ENCODE measurements around the gene TICAM1. TPM values are rescaled to one million over a fixed set of nuclear protein-coding genes. Genes with fewer than 3 reads are reported as not detected.
A peak's percentile ranks its signal among the peaks of the same experiment; 100 is the strongest.

The TICAM1 gene
- total and polyA plus RNA-seq, 2 of the 8 experiments (the other 6 are each of a cell fraction or from before 2014, with no cell fraction given), result 0.41 to 0.65 TPM

DNA sequence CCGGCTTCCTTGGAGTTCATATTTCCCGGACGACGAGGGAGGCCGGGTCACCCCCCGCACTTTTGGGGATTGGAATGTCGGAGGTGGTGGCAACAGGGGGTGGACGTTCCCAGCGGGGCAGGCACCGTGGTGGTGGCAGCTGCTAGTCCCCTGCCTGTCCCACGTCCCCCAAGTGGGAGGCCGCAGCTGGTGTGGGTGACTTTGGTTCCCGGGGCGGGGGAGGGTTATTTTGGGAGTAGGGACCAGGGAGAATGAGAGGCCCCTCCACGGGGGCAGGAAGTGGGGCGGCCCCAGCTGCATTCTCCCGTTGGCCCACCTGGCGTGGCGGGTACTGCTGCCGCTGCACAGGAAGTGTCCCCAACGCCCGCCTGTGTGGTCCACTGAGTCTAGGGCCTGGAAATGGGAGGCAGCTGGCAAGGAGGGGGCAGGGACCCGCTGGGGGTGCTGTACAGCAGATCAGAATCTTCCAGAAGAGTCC is 47.0 kb upstream of the TICAM1 start:
- H3K9me3 ChIP-seq (ENCODE audit: insufficient read depth in 2 of 2, low read depth in 1 of 2, low read length in 1 of 2), result no peaks in the 10 kb centered on the region
- peak overlapping the region; percentile 87; the same call in 1 of the 2 replicates for H2BK5ac ChIP-seq (ENCODE audit: low read depth, low read length)
- no peaks in the 10 kb centered on the region for H3K36me3 ChIP-seq (ENCODE audit: control insufficient read depth in 2 of 4, insufficient read depth in 4 of 4, low read length in 3 of 4)
- ChIA-PET CTCF (ENCODE audit: partially characterized antibody) (interaction anchor here (1.3 to 1.8 kb wide), 3 partner anchors 24 to 33 kb away, joined by 3 to 8 read pairs (median 4); partner anchors contain the start of gene ARRDC5), POLR2A (ENCODE audit: partially characterized antibody) (interaction anchor here (0.5 to 1.4 kb wide), 5 partner anchors 16 to 97 kb away, joined by 3 to 4 read pairs (median 3); partner anchors contain the start of gene KDM4B)
- no peak overlapping the region for H2BK20ac ChIP-seq (ENCODE audit: low read length)
- H3K4ac ChIP-seq (replicated peaks; ENCODE audit: insufficient read length, low read depth, low read length), result peak overlapping the region; percentile 13
- peak in 1 of 2 experiments; percentile 60 for DNase-seq (ENCODE audit: low read depth in 1 of 2, low spot score in 2 of 2)
- H3K14ac ChIP-seq (ENCODE audit: insufficient read length), result no peak overlapping the region
- H3K4me2 ChIP-seq (ENCODE audit: insufficient read depth in 1 of 2, low read depth in 2 of 2, low read length in 2 of 2), result peak overlapping the region in 1 of 2 experiments; percentile 12; a peak in 1 of 4 replicates
- H3K79me2 ChIP-seq (ENCODE audit: control insufficient read depth in 1 of 2, insufficient read depth in 2 of 2, low read length in 2 of 2), result no peaks in the 10 kb centered on the region
- no peak overlapping the region for H3K56ac ChIP-seq (replicated peaks; ENCODE audit: insufficient read length, low read depth, low read length)
- no peak overlapping the region for H3K4me3 ChIP-seq (ENCODE audit: extremely low read depth in 1 of 4, insufficient read depth in 2 of 4, low read depth in 3 of 4, low read length in 4 of 4)
- no peak overlapping the region for H4K5ac ChIP-seq (ENCODE audit: insufficient read length, low read depth, low read length)
- no peak overlapping the region for H3K9ac ChIP-seq (replicated peaks in 1 of 4; ENCODE audit: extremely low read depth in 1 of 4, low read depth in 3 of 4, low read length in 3 of 4)
- no peak for TF ChIP-seq BCL11A (IDR thresholded peaks at IDR 0.05; ENCODE audit: low read depth in 2 of 2, low read length in 2 of 2)
- TF ChIP-seq, protein P1, sequence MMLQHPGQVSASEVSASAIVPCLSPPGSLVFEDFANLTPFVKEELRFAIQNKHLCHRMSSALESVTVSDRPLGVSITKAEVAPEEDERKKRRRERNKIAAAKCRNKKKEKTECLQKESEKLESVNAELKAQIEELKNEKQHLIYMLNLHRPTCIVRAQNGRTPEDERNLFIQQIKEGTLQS (IDR thresholded peaks at IDR 0.05; ENCODE audit: insufficient read depth, low read depth, low read length), result no peak
- TF ChIP-seq TEAD4 (IDR thresholded peaks at IDR 0.05; ENCODE audit: low read depth, low read length), result peak; percentile 46; the same call in 1 of the 2 replicates
- no peak for TF ChIP-seq POLR2AphosphoS5 (IDR thresholded peaks at IDR 0.05; ENCODE audit: low read depth, low read length)
- no peak overlapping the region for H3K23ac ChIP-seq (ENCODE audit: insufficient read length)
- no peaks in the 10 kb centered on the region; the same call in 1 of the 2 replicates for H3K23me2 ChIP-seq (ENCODE audit: low read depth, low read length)
- peak overlapping the region; percentile 14; the same call in 1 of the 2 replicates for H3K27ac ChIP-seq (ENCODE audit: low read depth, low read length)
- H3K27me3 ChIP-seq (replicated peaks in 1 of 4; ENCODE audit: control insufficient read depth in 3 of 4, extremely low read depth in 1 of 4, insufficient read depth in 3 of 4, low read length in 3 of 4), result no peaks in the 10 kb centered on the region; a peak in 1 of 7 replicates
- FAIRE-seq, result no peak
- no peak overlapping the region for H2AFZ ChIP-seq (ENCODE audit: low read length)
- no peaks in the 10 kb centered on the region for H4K20me1 ChIP-seq (replicated peaks in 1 of 2; ENCODE audit: control insufficient read depth in 1 of 2, insufficient read depth in 2 of 2, low read length in 2 of 2)
- WGBS, 2 experiments (ENCODE audit: extremely low coverage in 1 of 2, insufficient coverage in 1 of 2, insufficient read length in 1 of 2, insufficient replicate concordance in 2 of 2, low coverage in 1 of 2, low lambda C conversion rate in 2 of 2, missing lambda C conversion rate in 1 of 2), result 67% methylated on average over 17 of the region's 23 CpGs; no CpG with 5 or more reads in 1 of the 2 experiments
- H3K79me1 ChIP-seq (ENCODE audit: low read depth, low read length), result no peaks in the 10 kb centered on the region
- H2BK12ac ChIP-seq (ENCODE audit: low read depth, low read length), result peak overlapping the region; percentile 75; the same call in 1 of the 2 replicates
- H4K91ac ChIP-seq (replicated peaks; ENCODE audit: insufficient read length, low read length), result peak overlapping the region; percentile 95
- H4K8ac ChIP-seq (ENCODE audit: extremely low read depth, insufficient read depth, low read length), result peak overlapping the region; percentile 4; the same call in 1 of the 2 replicates
- peak overlapping the region; percentile 77 for H2BK120ac ChIP-seq (replicated peaks; ENCODE audit: low read depth, low read length)
- no peak overlapping the region for H2BK15ac ChIP-seq (ENCODE audit: low read length)
- H3K18ac ChIP-seq (ENCODE audit: extremely low read depth, low read length), result 0 out of 2 replicates have a peak overlapping the region, but pooled peaks have one; percentile 24
- peaks cover 0 to 19% (median 15%) of the 10 kb centered on the region in 4 experiments; a peak in 6 of 7 replicates for H3K4me1 ChIP-seq (replicated peaks in 1 of 4; ENCODE audit: control insufficient read depth in 3 of 4, insufficient read depth in 4 of 4, low read length in 3 of 4)
- H2AK5ac ChIP-seq (ENCODE audit: low read depth, low read length), result no peak overlapping the region

Data from H1 (cell line).